SH-SY5Y (cell line): Measurements from ENCODE around the gene IL19.

Source experiments
- GATA2 ChIP-seq: IDR thresholded peaks from 2 replicates; pipeline ENCODE4 v1.6.1; 2011; ENCODE audit warnings: mild to moderate bottlenecking, low read depth, low read length
- GATA3 ChIP-seq: IDR thresholded peaks from 2 replicates; pipeline ENCODE4 v1.6.1; 2011; ENCODE audit warnings: low read depth, mild to moderate bottlenecking, low read length, moderate library complexity

DNA sequence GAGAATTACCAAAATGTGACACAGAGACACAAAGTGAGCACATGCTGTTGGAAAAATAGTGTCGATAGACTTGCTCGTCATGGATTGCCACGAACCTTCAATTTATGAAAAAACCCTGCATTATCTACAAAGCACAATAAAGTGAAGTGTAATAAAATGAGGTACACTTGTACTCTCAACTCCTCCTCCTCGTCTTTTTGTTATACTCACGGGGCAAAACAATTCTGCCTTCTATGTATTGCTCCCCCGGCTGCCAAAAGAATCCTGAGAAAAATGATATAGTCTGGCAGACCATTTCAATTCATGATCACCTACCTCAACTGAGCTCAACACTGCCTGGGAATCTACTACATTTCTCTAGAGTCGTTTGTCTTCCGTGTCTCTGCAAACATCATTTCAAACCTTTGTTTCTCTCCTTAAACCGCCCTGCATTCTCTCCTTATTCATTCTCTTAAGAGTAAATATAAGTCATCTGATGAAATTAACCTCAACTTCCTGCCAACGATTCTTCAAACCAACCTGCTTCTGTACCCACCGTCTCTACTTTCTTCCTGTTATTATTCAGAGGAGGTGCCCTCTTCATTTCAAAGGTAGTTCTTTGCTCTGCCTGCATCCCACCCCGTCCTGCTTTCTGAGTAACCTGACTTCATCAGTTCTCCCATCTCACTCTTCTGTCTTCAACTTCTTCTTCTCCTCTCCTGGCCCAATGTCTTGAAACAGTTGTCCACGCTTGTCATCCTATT is 12.9 kb upstream of the IL19 start:
- TF ChIP-seq GATA2, result no peak
- TF ChIP-seq GATA3, result no peak
